Bronchial epithelial cell (primary cell): ENCODE data around the gene SPIRE1. TPM values are rescaled to one million over a fixed set of nuclear protein-coding genes. Genes with fewer than 3 reads are reported as not detected.
"Not testable (repeated sequence)": the region's sequence is repeated elsewhere in the genome, so short reads cannot be mapped to it uniquely, and the experiment has no call there.

ENCODE experiments used
- DNase-seq: peaks from one replicate; pipeline ENCODE4 v3.0.0-alpha.2; 2010; ENCODE audit warnings: low read depth
- FAIRE-seq: peaks from 2 replicates; lab custom pipeline; 2011; peaks lifted over from hg19 to GRCh38; lab: Jason Lieb, UNC
- H3K27me3 ChIP-seq: 2 replicates; pipeline ENCODE4 v1.5.1; 2011; ENCODE audit warnings: low read length; ENCODE audit not compliant: control insufficient read depth, insufficient read depth
- H3K36me3 ChIP-seq: 2 replicates; pipeline ENCODE4 v1.5.1; 2011; ENCODE audit warnings: low read length; ENCODE audit not compliant: control insufficient read depth, insufficient read depth
- H3K4me3 ChIP-seq: 2 replicates; pipeline ENCODE4 v1.5.1; 2011; ENCODE audit warnings: mild to moderate bottlenecking, low read depth, low read length, control low read depth
- CTCF ChIP-seq: IDR thresholded peaks from 2 replicates; pipeline ENCODE4 v1.5.1; 2011; ENCODE audit warnings: mild to moderate bottlenecking, moderate library complexity, low read length, control low read depth, inconsistent platforms; ENCODE audit not compliant: insufficient read depth, severe bottlenecking
- total RNA-seq: library from RNA; depleted of rRNA; stranded (reverse); fragments of >200 nt; gene quantifications from 2 replicates; pipeline ENCODE4 v1.2.1, GENCODE V29; 2014

Gene SPIRE1
- total RNA-seq, 1 donor from 2014 or later: 141 TPM

GRCh38 chr18:12554796-12555388 is 103.0 kb downstream of the SPIRE1 start:
- DNase-seq: no peak
- no peak for TF ChIP-seq CTCF
- Histone ChIP-seq H3K4me3 (no peak overlapping the region), H3K27me3 (no peaks in the 10 kb centered on the region), H3K36me3 (no peaks in the 10 kb centered on the region)
- no peak for FAIRE-seq

- FAIRE-seq: no peak
- TF ChIP-seq CTCF: no peak
- Histone ChIP-seq H3K36me3 (no peaks in the 10 kb centered on the region), H3K27me3 (no peaks in the 10 kb centered on the region), H3K4me3 (no peak overlapping the region)
- peak; percentile 77 for DNase-seq
Measured at GRCh38 chr18:12552879-12553242, 105.0 kb downstream of the SPIRE1 start.

- H3K36me3 ChIP-seq, H3K27me3 ChIP-seq, DNase-seq, H3K4me3 ChIP-seq, FAIRE-seq: not testable (repeated sequence)
Measured at GRCh38 chr18:12551943-12552878, 105.7 kb downstream of the SPIRE1 start.

DNA sequence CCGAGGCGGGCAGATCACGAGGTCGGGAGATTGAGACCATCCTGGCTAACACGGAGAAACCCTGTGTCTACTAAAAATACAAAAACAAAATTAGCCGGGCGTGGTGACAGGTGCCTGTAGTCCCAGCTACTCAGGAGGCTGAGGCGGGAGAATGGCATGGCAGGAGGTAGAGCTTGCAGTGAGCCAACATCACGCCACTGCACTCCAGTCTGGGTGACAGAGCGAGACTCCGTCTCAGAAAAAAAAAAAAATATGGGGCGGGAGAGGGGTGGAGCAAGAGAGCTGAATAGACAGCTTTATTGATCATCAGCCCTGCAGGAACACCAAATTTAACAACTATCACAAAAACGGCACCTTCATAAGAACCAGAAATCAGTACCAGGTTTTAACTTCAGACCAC is 106.4 kb downstream of the SPIRE1 start:
- DNase-seq, FAIRE-seq, H3K27me3 ChIP-seq, H3K36me3 ChIP-seq, H3K4me3 ChIP-seq: not testable (repeated sequence)

- DNase-seq (peak; percentile 62), FAIRE-seq (no peak)
- no peak for TF ChIP-seq CTCF
Measured at GRCh38 chr18:12543697-12544096, 114.2 kb downstream of the SPIRE1 start.

GRCh38 chr18:12540751-12541150 is 117.2 kb downstream of the SPIRE1 start:
- H3K36me3 ChIP-seq: no peaks in the 10 kb centered on the region
- TF ChIP-seq CTCF: no peak
- FAIRE-seq (no peak), DNase-seq (peak; percentile 69)
- H3K4me3 ChIP-seq: no peak overlapping the region
- H3K27me3 ChIP-seq: no peaks in the 10 kb centered on the region

More at GRCh38 chr18:12543697-12544096, 114.2 kb downstream of the SPIRE1 start:
- H3K36me3 ChIP-seq: peaks cover 2% of the 10 kb centered on the region
- H3K27me3 ChIP-seq: no peaks in the 10 kb centered on the region
- no peak overlapping the region for H3K4me3 ChIP-seq

- not testable (repeated sequence) for H3K4me3 ChIP-seq, FAIRE-seq, DNase-seq, H3K27me3 ChIP-seq, H3K36me3 ChIP-seq
Measured at GRCh38 chr18:12539158-12539557, 118.7 kb downstream of the SPIRE1 start.
